Naive thymus-derived CD8-positive, alpha-beta T cell (primary cell): Measurements from ENCODE around the gene MAP1S. TPM values are rescaled to one million over a fixed set of nuclear protein-coding genes. Genes with fewer than 3 reads are reported as not detected.
A peak's percentile ranks its signal among the peaks of the same experiment; 100 is the strongest.

Source experiments
- ATAC-seq, 2 donors: fragments of 150-1000 bp; cut with Tn5 transposase in 1 of 2; sonication (Bioruptor Pico), chemical (Tn5 transposase) in 1 of 2; 1 replicate in 1 of 2; 2 replicates in 1 of 2; pipeline ENCODE4 v1.10.0; 2021; ENCODE audit warnings: mild to moderate bottlenecking in 2 of 2, moderate library complexity in 2 of 2
- POLR2A ChIA-PET: fragments of 350-600 bp; sonication (Branson Sonifier 250); formaldehyde crosslinking; loops from one replicate; lab custom pipeline; 2021; ENCODE audit warnings: antibody characterized with exemption; lab: Charles Lee
- DNase-seq, 10 donors: peaks; one replicate each; pipeline versions ENCODE4 v3.0.0 to v3.0.0-alpha.2; 2020 to 2022
- H3K27ac Mint-ChIP-seq, 10 donors: one replicate each; pipeline ENCODE4 v1.8.0; 2020 to 2022; ENCODE audit warnings: mild to moderate bottlenecking in 10 of 10, mixed read lengths in 10 of 10, moderate library complexity in 4 of 10, inconsistent platforms in 1 of 10
- H3K27me3 Mint-ChIP-seq, 5 donors: one replicate each; pipeline ENCODE4 v1.8.0; 2021 to 2022; ENCODE audit warnings: mixed read lengths in 5 of 5
- H3K36me3 Mint-ChIP-seq, 3 donors: one replicate each; pipeline ENCODE4 v1.8.0; 2020 to 2022; ENCODE audit warnings: mixed read lengths in 3 of 3, mild to moderate bottlenecking in 2 of 3, inconsistent platforms in 1 of 3
- H3K4me1 Mint-ChIP-seq, 4 donors: one replicate each; pipeline ENCODE4 v1.8.0; 2021 to 2022; ENCODE audit warnings: mixed read lengths in 4 of 4
- H3K4me3 Mint-ChIP-seq, 10 donors: one replicate each; pipeline ENCODE4 v1.8.0; 2020 to 2022; ENCODE audit warnings: mild to moderate bottlenecking in 10 of 10, mixed read lengths in 10 of 10, moderate library complexity in 6 of 10, inconsistent platforms in 1 of 10
- H3K9me3 Mint-ChIP-seq, 9 donors: one replicate each; pipeline ENCODE4 v1.8.0; 2020 to 2022; ENCODE audit warnings: mixed read lengths in 9 of 9, mild to moderate bottlenecking in 3 of 9, inconsistent platforms in 1 of 9, moderate library complexity in 1 of 9
- polyA plus RNA-seq, 3 donors: library from polyadenylated mRNA; unstranded; fragments of 300-500 nt; fragmentation: Illumina TruSeq; gene quantifications; one replicate each; pipeline ENCODE4 v1.2.3, GENCODE V29; 2021
- total RNA-seq, 8 experiments: library from RNA in 2 of 8; stranded (reverse) in 2 of 8; gene quantifications; one replicate each; pipeline ENCODE4 v1.2.3 and lab custom pipeline; 2021 to 2026

The MAP1S gene
- total and polyA plus RNA-seq, 5 experiments from 2014 or later: 13.8 to 54.2 (median 40.0) TPM

DNA sequence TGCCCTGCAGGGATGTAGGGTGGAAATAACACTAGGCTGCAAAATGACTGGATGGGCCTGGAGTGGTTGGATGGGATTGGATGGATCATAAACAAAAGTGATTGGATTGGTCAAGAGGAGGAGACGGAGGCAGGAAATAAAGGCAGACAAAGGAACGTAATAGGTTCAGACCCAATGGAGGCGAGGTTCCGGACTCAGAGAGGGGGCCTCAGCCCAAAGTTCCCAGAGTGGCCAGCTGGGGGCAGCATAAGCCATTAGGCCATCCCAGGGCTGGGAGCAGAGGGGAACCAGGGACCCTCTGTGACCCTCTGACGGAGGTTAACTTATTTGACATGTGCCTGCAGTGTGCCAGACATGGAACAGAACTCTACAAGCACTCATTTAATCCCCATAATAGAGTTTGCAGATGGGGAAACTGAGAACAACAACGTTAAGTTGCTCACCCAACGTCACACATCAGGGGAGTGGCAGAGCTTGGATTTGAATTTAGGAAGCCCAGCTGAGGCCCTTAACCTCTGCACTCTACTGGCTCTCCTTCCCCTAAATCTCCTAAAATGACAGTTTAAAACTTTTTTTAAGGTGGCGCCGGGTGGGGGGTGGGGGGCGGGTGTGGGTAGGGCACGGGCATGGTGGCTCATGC is 15.3 kb upstream of the MAP1S start:
- Mint-ChIP-seq H3K36me3 (no peaks in the 10 kb centered on the region), H3K27ac (peak overlapping the region in 1 of 10 donors; percentile 28), H3K4me1 (peaks cover 0 to 5% (median 1%) of the 10 kb centered on the region in 4 donors), H3K9me3 (no peaks in the 10 kb centered on the region), H3K4me3 (no peak overlapping the region), H3K27me3 (peaks cover 2 to 11% (median 4%) of the 10 kb centered on the region in 5 donors)
- ATAC-seq (peak; percentile 95 to 99), DNase-seq (peak; percentile 48 to 83 (median 70))
- POLR2A ChIA-PET: interaction anchor here (0.5 to 1.0 kb wide), 2 partner anchors 80 to 185 kb away, joined by 3 to 5 read pairs; no protein-coding TSS in a partner anchor

- Mint-ChIP-seq H3K4me3 (no peak overlapping the region), H3K27ac (peak overlapping the region in 1 of 10 donors; percentile 52), H3K9me3 (no peaks in the 10 kb centered on the region), H3K36me3 (no peaks in the 10 kb centered on the region), H3K27me3 (peaks cover 0 to 3% (median 0%) of the 10 kb centered on the region in 5 donors), H3K4me1 (peaks cover 0 to 5% (median 1%) of the 10 kb centered on the region in 4 donors)
- DNase-seq: no peak
- POLR2A ChIA-PET: interaction anchor here (0.6 kb wide), 2 partner anchors 147 to 189 kb away, joined by 3 read pairs; no protein-coding TSS in a partner anchor
- ATAC-seq: no peak
Observed at GRCh38 chr19:17706750-17707181, 12.5 kb upstream of the MAP1S start.

DNA sequence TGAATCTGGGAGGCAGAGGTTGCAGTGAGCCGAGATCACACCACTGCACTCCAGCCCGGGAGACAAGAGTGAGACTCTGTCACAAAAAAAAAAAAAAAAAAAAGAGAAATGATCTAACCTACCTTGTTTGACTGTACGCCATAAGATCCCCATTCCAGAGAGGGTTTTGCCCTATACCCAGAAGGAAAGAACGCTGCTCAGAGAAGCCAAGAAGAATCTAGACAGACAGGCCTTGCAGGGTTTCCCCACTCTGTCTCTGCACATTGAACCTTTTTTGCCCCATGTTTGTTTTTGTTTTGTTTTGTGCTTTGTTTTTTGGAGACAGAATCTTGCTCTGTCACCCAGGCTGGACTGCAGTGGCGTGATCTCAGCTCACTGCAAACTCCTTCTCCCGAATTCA is 7.4 kb upstream of the MAP1S start:
- POLR2A ChIA-PET: interaction anchor here (1.2 kb wide), 1 partner anchor 221 kb away, joined by 5 read pairs; the partner anchor contains the start of gene CCDC124
- no peaks in the 10 kb centered on the region for H3K36me3 Mint-ChIP-seq

DNA sequence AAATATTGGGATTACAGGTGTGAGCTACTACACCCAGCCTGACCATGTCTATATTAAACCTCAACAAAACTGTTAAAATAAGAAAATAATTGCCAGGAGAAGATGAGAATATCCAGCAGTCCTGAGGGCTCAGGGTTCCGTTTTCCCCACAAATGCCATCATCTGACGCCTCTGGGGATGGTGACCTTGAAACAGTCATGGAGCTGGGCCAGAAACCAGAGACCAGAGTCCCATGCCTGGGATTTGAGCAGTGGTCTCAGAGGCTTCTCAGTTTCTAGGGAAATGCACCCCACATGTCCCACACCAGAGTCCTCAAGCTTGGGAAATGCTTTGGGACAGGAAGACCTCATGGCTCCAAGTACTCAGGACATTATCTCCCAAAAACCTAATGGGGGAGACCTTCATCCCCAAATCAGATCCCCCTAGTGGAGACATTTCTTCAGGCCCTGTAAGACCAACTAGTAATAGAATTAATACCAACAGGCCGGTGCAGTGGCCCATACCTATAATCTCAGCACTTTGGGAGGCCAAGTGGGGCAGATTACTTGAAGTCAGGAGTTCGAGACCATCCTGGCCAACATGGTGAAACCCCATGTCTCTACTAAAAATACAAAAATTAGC is 2.9 kb upstream of the MAP1S start:
- POLR2A ChIA-PET: interaction anchor here (0.5 to 1.3 kb wide), 5 partner anchors 28 to 169 kb away, joined by 3 to 8 read pairs (median 3); no protein-coding TSS in a partner anchor
- no peak for ATAC-seq
- no peak for DNase-seq
- Mint-ChIP-seq H3K36me3 (peaks cover 0 to under 1% (median 0%) of the 10 kb centered on the region in 3 donors), H3K27me3 (peaks cover 0 to 2% (median 0%) of the 10 kb centered on the region in 5 donors), H3K27ac (no peak overlapping the region), H3K4me3 (peak overlapping the region in 1 of 10 donors; percentile 4), H3K9me3 (no peaks in the 10 kb centered on the region), H3K4me1 (peaks cover 20 to 34% (median 29%) of the 10 kb centered on the region in 4 donors)

More for the DNA sequence above, 7.4 kb upstream of the MAP1S start:
- peaks cover 0 to under 1% (median 0%) of the 10 kb centered on the region in 4 donors for H3K4me1 Mint-ChIP-seq
- H3K9me3 Mint-ChIP-seq: no peaks in the 10 kb centered on the region
- no peak overlapping the region for H3K27ac Mint-ChIP-seq
- DNase-seq (no peak), ATAC-seq (no peak)
- no peak overlapping the region for H3K4me3 Mint-ChIP-seq
- H3K27me3 Mint-ChIP-seq: peaks cover 0 to 2% (median 0%) of the 10 kb centered on the region in 5 donors

- Mint-ChIP-seq H3K36me3 (peaks cover 0 to 3% (median 0%) of the 10 kb centered on the region in 3 donors), H3K4me1 (peaks cover 22 to 47% (median 41%) of the 10 kb centered on the region in 4 donors)
- POLR2A ChIA-PET: interaction anchor here (0.6 to 2.4 kb wide), 5 partner anchors 30 to 141 kb away, joined by 4 to 15 read pairs (median 5); partner anchors contain the start of genes FCHO1 and RPL18A
Observed at GRCh38 chr19:17718550-17718946, 732 bp upstream of the MAP1S start.

DNA sequence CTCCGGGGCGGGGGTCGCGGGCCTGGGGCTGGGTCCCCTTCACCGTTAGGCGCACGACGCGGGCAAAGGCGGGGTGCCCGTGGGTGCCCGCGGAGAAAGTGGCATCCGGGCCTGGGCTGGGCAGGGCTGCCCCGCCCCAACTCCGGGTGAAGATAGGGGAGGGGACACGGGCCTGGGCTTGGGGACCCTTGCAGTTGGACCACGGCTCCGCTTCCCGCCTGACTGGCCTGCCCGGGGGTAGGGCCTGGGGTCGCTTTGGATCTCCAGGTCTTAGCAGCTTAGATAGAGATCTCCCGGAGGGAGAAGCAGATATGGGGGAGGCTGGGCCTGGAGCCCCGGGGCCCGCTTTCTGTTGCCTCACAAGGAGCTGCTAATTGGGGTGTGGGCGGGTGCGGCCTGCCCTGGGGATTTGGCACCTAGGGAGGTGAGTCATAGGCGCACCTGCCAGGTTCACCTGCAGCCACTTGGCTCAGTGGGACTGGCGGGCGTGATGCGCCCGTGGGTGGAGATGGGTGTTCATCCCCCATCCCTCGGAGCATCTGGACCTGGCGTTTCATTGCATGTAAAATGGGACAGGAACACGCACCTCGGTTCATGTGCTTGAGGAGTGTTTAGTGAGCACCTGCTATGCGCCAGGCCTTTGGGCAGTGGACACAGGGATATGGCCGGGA is 585 bp downstream of the MAP1S start:
- POLR2A ChIA-PET: interaction anchor here (0.7 to 2.4 kb wide), 10 partner anchors 10 to 140 kb away, joined by 3 to 15 read pairs (median 4); partner anchors contain the start of genes FCHO1, JAK3 and RPL18A
- DNase-seq: peak in 5 of 10 donors; percentile 4 to 22 (median 9)
- ATAC-seq: peak; percentile 44 to 64
- Mint-ChIP-seq H3K4me1 (peaks cover 25 to 53% (median 46%) of the 10 kb centered on the region in 4 donors), H3K27me3 (no peaks in the 10 kb centered on the region), H3K9me3 (no peaks in the 10 kb centered on the region), H3K27ac (peak overlapping the region; percentile 70 to 95 (median 78)), H3K36me3 (peaks cover 0 to 12% (median 0%) of the 10 kb centered on the region in 3 donors), H3K4me3 (peak overlapping the region; percentile 81 to 95 (median 87))

More at GRCh38 chr19:17718550-17718946, 732 bp upstream of the MAP1S start:
- peak overlapping the region; percentile 82 to 93 (median 88) for H3K4me3 Mint-ChIP-seq
- DNase-seq (peak in 1 of 10 donors; percentile 2), ATAC-seq (no peak)
- no peaks in the 10 kb centered on the region for H3K9me3 Mint-ChIP-seq
- H3K27ac Mint-ChIP-seq: peak overlapping the region; percentile 53 to 93 (median 88)
- peaks cover 0 to 2% (median 0%) of the 10 kb centered on the region in 5 donors for H3K27me3 Mint-ChIP-seq

GRCh38 chr19:17720440-17720839 is 1.2 kb downstream of the MAP1S start:
- no peak for ATAC-seq
- POLR2A ChIA-PET: interaction anchor here (0.7 to 2.4 kb wide), 7 partner anchors 9 to 130 kb away, joined by 3 to 15 read pairs (median 4); partner anchors contain the start of genes FCHO1 and JAK3
- H3K36me3 Mint-ChIP-seq: peaks cover 0 to 16% (median 2%) of the 10 kb centered on the region in 3 donors
- H3K9me3 Mint-ChIP-seq: no peaks in the 10 kb centered on the region
- H3K4me3 Mint-ChIP-seq: peak overlapping the region; percentile 81 to 95 (median 87)
- peak overlapping the region; percentile 70 to 95 (median 78) for H3K27ac Mint-ChIP-seq
- peaks cover 28 to 53% (median 49%) of the 10 kb centered on the region in 4 donors for H3K4me1 Mint-ChIP-seq
- no peaks in the 10 kb centered on the region for H3K27me3 Mint-ChIP-seq
- no peak for DNase-seq

DNA sequence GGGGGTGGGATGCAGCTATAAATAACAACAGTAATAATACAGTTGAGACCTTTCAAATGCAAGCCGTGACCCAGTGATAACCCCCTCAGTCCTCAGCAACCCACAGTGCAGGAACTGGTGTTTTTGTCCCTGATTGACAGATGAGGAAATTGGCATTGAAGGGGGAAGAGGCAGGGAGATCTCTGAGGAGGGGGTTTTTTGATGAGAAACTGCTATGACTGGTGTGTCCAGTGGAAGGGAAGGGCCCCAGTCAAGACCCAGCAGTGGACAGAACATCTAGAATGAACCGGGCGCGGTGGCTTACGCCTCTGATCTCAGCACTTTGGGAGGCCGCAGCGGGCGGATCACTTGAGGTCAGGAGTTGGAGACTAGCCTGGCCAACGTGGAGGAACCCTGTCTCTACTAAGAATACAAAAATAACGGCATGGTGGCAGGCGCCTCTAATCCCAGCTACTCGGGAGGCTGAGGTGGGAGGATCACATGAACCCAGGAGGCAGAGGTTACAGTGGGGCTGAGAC is 1.9 kb downstream of the MAP1S start:
- peak overlapping the region in 9 of 10 donors; percentile 34 to 91 (median 70) for H3K27ac Mint-ChIP-seq
- H3K4me1 Mint-ChIP-seq: peaks cover 28 to 53% (median 50%) of the 10 kb centered on the region in 4 donors
- peak overlapping the region; percentile 68 to 95 (median 87) for H3K4me3 Mint-ChIP-seq
- no peaks in the 10 kb centered on the region for H3K27me3 Mint-ChIP-seq
- ATAC-seq: no peak
- H3K36me3 Mint-ChIP-seq: peaks cover 0 to 20% (median 3%) of the 10 kb centered on the region in 3 donors
- POLR2A ChIA-PET: interaction anchor here (0.8 to 2.4 kb wide), 3 partner anchors 8 to 127 kb away, joined by 3 to 15 read pairs (median 3); partner anchors contain the start of genes FCHO1 and JAK3
- no peak for DNase-seq
- no peaks in the 10 kb centered on the region for H3K9me3 Mint-ChIP-seq

DNA sequence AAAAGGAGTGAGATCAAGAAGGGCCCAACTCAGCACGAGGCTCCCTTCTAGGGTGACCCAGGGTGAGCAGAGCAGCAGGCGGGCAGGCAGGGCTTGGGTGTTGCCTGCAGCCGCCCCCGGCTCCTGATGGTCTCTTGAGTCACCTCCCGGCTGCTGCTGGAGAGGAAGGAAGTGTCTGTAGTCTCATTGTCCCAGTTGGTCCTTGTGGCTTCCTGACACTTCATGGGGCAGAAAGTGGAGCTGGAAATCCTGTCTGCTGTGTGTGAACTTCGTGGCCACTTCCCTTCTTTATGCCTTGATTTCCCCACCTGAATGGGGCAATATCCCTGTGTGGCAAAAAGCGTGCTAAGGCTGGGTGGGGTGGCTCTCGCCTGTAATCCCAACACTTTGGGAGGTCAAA is 2.5 kb downstream of the MAP1S start:
- DNase-seq: no peak
- Mint-ChIP-seq H3K27me3 (no peaks in the 10 kb centered on the region), H3K9me3 (no peaks in the 10 kb centered on the region), H3K36me3 (peaks cover 0 to 24% (median 3%) of the 10 kb centered on the region in 3 donors), H3K4me1 (peaks cover 28 to 53% (median 50%) of the 10 kb centered on the region in 4 donors), H3K27ac (peak overlapping the region in 8 of 10 donors; percentile 40 to 91 (median 62)), H3K4me3 (peak overlapping the region; percentile 2 to 95 (median 87))
- no peak for ATAC-seq
- POLR2A ChIA-PET: interaction anchor here (0.9 to 1.9 kb wide), 2 partner anchors 29 to 33 kb away, joined by 3 to 5 read pairs; partner anchors contain the start of gene FCHO1

DNA sequence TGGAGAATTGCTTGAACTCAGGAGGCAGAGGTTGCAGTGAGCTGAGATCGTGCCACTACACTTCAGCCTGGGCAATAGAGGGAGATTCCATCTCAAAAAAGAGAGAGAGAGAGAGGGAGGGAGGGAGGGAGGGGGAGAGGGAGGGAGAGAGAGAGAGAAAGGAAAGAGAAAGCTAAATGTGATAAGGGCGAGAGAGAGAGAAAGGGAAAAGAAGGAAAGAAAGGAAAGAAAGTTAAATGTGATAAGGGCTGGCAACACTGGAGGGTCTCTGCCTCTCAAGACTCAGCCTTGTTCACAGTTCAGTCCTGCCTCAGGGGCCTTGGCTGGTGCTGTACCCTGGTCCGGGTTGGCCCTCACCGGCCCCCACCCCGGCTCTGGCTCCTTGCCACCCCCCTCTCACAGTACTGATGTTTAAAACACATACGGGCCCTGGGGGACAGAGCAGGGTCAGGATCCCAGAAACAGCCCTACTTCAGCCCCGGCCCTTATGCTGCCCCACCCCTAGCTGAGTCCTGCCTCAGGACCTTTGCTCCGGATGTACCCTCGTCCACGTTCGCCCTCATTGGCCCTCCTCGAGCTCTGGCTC is 3.5 kb downstream of the MAP1S start:
- peaks cover 0 to 26% (median 3%) of the 10 kb centered on the region in 3 donors for H3K36me3 Mint-ChIP-seq
- H3K27me3 Mint-ChIP-seq: no peaks in the 10 kb centered on the region
- no peak for DNase-seq
- no peak overlapping the region for H3K4me3 Mint-ChIP-seq
- peaks cover 26 to 46% (median 43%) of the 10 kb centered on the region in 4 donors for H3K4me1 Mint-ChIP-seq
- H3K27ac Mint-ChIP-seq: peak overlapping the region in 2 of 10 donors; percentile 55 to 56
- ATAC-seq: no peak
- POLR2A ChIA-PET: interaction anchor here (0.5 to 1.9 kb wide), 3 partner anchors 28 to 76 kb away, joined by 3 to 6 read pairs (median 5); partner anchors contain the start of gene FCHO1
- H3K9me3 Mint-ChIP-seq: no peaks in the 10 kb centered on the region

DNA sequence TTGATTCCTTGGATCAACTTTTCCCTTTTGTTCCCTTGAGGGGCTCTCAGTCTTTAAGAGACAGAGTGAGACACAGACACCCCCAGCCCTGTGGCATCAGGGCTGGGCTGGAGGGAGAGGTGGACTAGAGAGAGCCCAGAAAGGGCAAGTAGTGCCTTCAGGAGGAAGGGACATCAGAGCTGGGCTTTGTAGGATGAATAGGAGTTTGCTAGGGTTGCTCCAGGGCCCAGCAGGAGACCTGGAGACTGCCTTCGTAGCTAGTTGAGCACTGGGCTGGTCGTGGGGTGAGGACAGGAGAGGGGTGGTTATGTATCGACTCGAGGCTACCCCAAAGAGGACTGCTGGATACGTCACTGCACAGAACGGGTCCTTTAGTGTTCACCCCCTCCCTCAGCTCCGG is 5.4 kb downstream of the MAP1S start:
- H3K4me3 Mint-ChIP-seq: no peak overlapping the region
- H3K27ac Mint-ChIP-seq: peak overlapping the region in 2 of 10 donors; percentile 48 to 74
- no peak for DNase-seq
- H3K4me1 Mint-ChIP-seq: peaks cover 21 to 47% (median 36%) of the 10 kb centered on the region in 4 donors
- no peaks in the 10 kb centered on the region for H3K27me3 Mint-ChIP-seq
- peaks cover 0 to 45% (median 3%) of the 10 kb centered on the region in 3 donors for H3K36me3 Mint-ChIP-seq
- ATAC-seq: no peak
- H3K9me3 Mint-ChIP-seq: no peaks in the 10 kb centered on the region
- POLR2A ChIA-PET: no interaction called here
